Measurements from ENCODE around the gene HK1.

GRCh38 chr10:69434926-69435325 is 156.6 kb downstream of the HK1 start:
- no peak for TF ChIP-seq CTCF (IDR thresholded peaks at IDR 0.05)
- no peak for TF ChIP-seq POLR2A (IDR thresholded peaks at IDR 0.05)
- no peak for TF ChIP-seq EP300 (IDR thresholded peaks at IDR 0.05)

Data from gastroesophageal sphincter (tissue), 3 donors.